ENCODE results near the gene DUSP23.

The DUSP23 gene

GRCh38 chr1:159778266-159778665, 2.5 kb upstream of the DUSP23 start:
- no peak overlapping the region for H2BK120ac ChIP-seq (ENCODE audit: insufficient read depth, low read length, poor library complexity)
- no peak overlapping the region for H3K14ac ChIP-seq (ENCODE audit: low read length)
- H3K27ac ChIP-seq (ENCODE audit: low read depth, low read length) = no peak overlapping the region
- no peak overlapping the region for H3K4me3 ChIP-seq (ENCODE audit: low read depth, low read length)
- no peak overlapping the region for H3K4me2 ChIP-seq (ENCODE audit: low read length)
- H2BK5ac ChIP-seq (ENCODE audit: low read depth, low read length, poor library complexity) = no peak overlapping the region
- peaks cover 3% of the 10 kb centered on the region for H3K79me1 ChIP-seq (ENCODE audit: low read length)
- peaks cover 0 to 3% of the 10 kb centered on the region in 2 experiments for H3K36me3 ChIP-seq (ENCODE audit: control insufficient read depth in 1 of 2, insufficient read depth in 2 of 2, low read length in 2 of 2)
- DNase-seq = no peak
- no CpG with 5 or more reads among the region's 4 CpGs for WGBS (ENCODE audit: extremely low coverage, insufficient coverage, insufficient read length)
- no peak overlapping the region for H3K18ac ChIP-seq (ENCODE audit: low read length)
- H4K12ac ChIP-seq (ENCODE audit: low read depth, low read length) = no peak overlapping the region
- H3K4ac ChIP-seq (ENCODE audit: low read depth, low read length) = no peak overlapping the region
- peaks cover 0 to 9% of the 10 kb centered on the region in 2 experiments for H3K4me1 ChIP-seq (ENCODE audit: control insufficient read depth in 1 of 2, insufficient read depth in 2 of 2, low read length in 2 of 2)
- H2AK5ac ChIP-seq (ENCODE audit: low read length) = no peak overlapping the region
- no peak overlapping the region for H3K23ac ChIP-seq (ENCODE audit: low read length)
- no peak overlapping the region for H2BK12ac ChIP-seq (ENCODE audit: low read length)
- H3K27me3 ChIP-seq (ENCODE audit: insufficient read depth, low read length) = no peaks in the 10 kb centered on the region
- H4K8ac ChIP-seq (ENCODE audit: low read depth, low read length) = no peak overlapping the region
- H3K9ac ChIP-seq (ENCODE audit: low read length) = no peak overlapping the region
- no peak overlapping the region for H4K91ac ChIP-seq (ENCODE audit: low read depth, low read length)
- H3K9me3 ChIP-seq (ENCODE audit: insufficient read depth, low read depth, low read length) = no peaks in the 10 kb centered on the region
- H3K79me2 ChIP-seq (ENCODE audit: control insufficient read depth, insufficient read depth, low read length, poor library complexity) = no peaks in the 10 kb centered on the region
- no peak overlapping the region for H2AFZ ChIP-seq (ENCODE audit: insufficient read depth, low read length, poor library complexity)

GRCh38 chr1:159779403-159779851, 1.3 kb upstream of the DUSP23 start:
- Histone ChIP-seq H3K27ac (ENCODE audit: low read depth, low read length) (no peak overlapping the region), H3K79me2 (ENCODE audit: control insufficient read depth, insufficient read depth, low read length, poor library complexity) (no peaks in the 10 kb centered on the region), H3K36me3 (ENCODE audit: control insufficient read depth in 1 of 2, insufficient read depth in 2 of 2, low read length in 2 of 2) (peaks cover 0 to 3% of the 10 kb centered on the region in 2 experiments), H3K4me1 (ENCODE audit: control insufficient read depth in 1 of 2, insufficient read depth in 2 of 2, low read length in 2 of 2) (peaks cover 5 to 17% of the 10 kb centered on the region in 2 experiments), H2BK5ac (ENCODE audit: low read depth, low read length, poor library complexity) (no peak overlapping the region), H3K18ac (ENCODE audit: low read length) (no peak overlapping the region), H2BK120ac (ENCODE audit: insufficient read depth, low read length, poor library complexity) (no peak overlapping the region), H3K4ac (ENCODE audit: low read depth, low read length) (no peak overlapping the region), H3K9ac (ENCODE audit: low read length) (no peak overlapping the region), H3K4me3 (ENCODE audit: low read depth, low read length) (no peak overlapping the region), H2AK5ac (ENCODE audit: low read length) (no peak overlapping the region), H3K79me1 (ENCODE audit: low read length) (peaks cover 3% of the 10 kb centered on the region), H4K91ac (ENCODE audit: low read depth, low read length) (no peak overlapping the region), H3K9me3 (ENCODE audit: insufficient read depth, low read depth, low read length) (no peaks in the 10 kb centered on the region), H2BK12ac (ENCODE audit: low read length) (no peak overlapping the region), H2AFZ (ENCODE audit: insufficient read depth, low read length, poor library complexity) (no peak overlapping the region), H3K23ac (ENCODE audit: low read length) (no peak overlapping the region), H3K14ac (ENCODE audit: low read length) (no peak overlapping the region), H4K8ac (ENCODE audit: low read depth, low read length) (no peak overlapping the region), H3K4me2 (ENCODE audit: low read length) (no peak overlapping the region), H3K27me3 (ENCODE audit: insufficient read depth, low read length) (no peaks in the 10 kb centered on the region), H4K12ac (ENCODE audit: low read depth, low read length) (no peak overlapping the region)
- WGBS (ENCODE audit: extremely low coverage, insufficient coverage, insufficient read length) = no CpG with 5 or more reads among the region's 2 CpGs
- DNase-seq = no peak

GRCh38 chr1:159781992-159782391, 1.2 kb downstream of the DUSP23 start:
- Histone ChIP-seq H3K27ac (ENCODE audit: low read depth, low read length) (no peak overlapping the region), H3K4ac (ENCODE audit: low read depth, low read length) (no peak overlapping the region), H3K18ac (ENCODE audit: low read length) (no peak overlapping the region), H2BK120ac (ENCODE audit: insufficient read depth, low read length, poor library complexity) (no peak overlapping the region), H3K79me2 (ENCODE audit: control insufficient read depth, insufficient read depth, low read length, poor library complexity) (no peaks in the 10 kb centered on the region), H3K4me1 (ENCODE audit: control insufficient read depth in 1 of 2, insufficient read depth in 2 of 2, low read length in 2 of 2) (peaks cover 5 to 17% of the 10 kb centered on the region in 2 experiments), H3K79me1 (ENCODE audit: low read length) (peaks cover 3% of the 10 kb centered on the region), H2BK5ac (ENCODE audit: low read depth, low read length, poor library complexity) (no peak overlapping the region), H3K9me3 (ENCODE audit: insufficient read depth, low read depth, low read length) (no peaks in the 10 kb centered on the region), H3K27me3 (ENCODE audit: insufficient read depth, low read length) (no peaks in the 10 kb centered on the region), H3K36me3 (ENCODE audit: control insufficient read depth in 1 of 2, insufficient read depth in 2 of 2, low read length in 2 of 2) (peaks cover 0 to 3% of the 10 kb centered on the region in 2 experiments), H3K9ac (ENCODE audit: low read length) (no peak overlapping the region), H3K14ac (ENCODE audit: low read length) (no peak overlapping the region), H2AK5ac (ENCODE audit: low read length) (no peak overlapping the region), H2AFZ (ENCODE audit: insufficient read depth, low read length, poor library complexity) (no peak overlapping the region), H4K91ac (ENCODE audit: low read depth, low read length) (no peak overlapping the region), H3K4me2 (ENCODE audit: low read length) (no peak overlapping the region), H4K12ac (ENCODE audit: low read depth, low read length) (no peak overlapping the region), H2BK12ac (ENCODE audit: low read length) (no peak overlapping the region), H4K8ac (ENCODE audit: low read depth, low read length) (no peak overlapping the region), H3K23ac (ENCODE audit: low read length) (no peak overlapping the region), H3K4me3 (ENCODE audit: low read depth, low read length) (no peak overlapping the region)
- no peak for DNase-seq
- no CpG with 5 or more reads among the region's 12 CpGs for WGBS (ENCODE audit: extremely low coverage, insufficient coverage, insufficient read length)

GRCh38 chr1:159783724-159784123, 3.0 kb downstream of the DUSP23 start:
- no CpG with 5 or more reads among the region's 1 CpG for WGBS (ENCODE audit: extremely low coverage, insufficient coverage, insufficient read length)
- H2BK5ac ChIP-seq (ENCODE audit: low read depth, low read length, poor library complexity) = no peak overlapping the region
- no peak overlapping the region for H4K91ac ChIP-seq (ENCODE audit: low read depth, low read length)
- no peak overlapping the region for H2BK12ac ChIP-seq (ENCODE audit: low read length)
- H2AFZ ChIP-seq (ENCODE audit: insufficient read depth, low read length, poor library complexity) = no peak overlapping the region
- H3K79me2 ChIP-seq (ENCODE audit: control insufficient read depth, insufficient read depth, low read length, poor library complexity) = no peaks in the 10 kb centered on the region
- H3K14ac ChIP-seq (ENCODE audit: low read length) = no peak overlapping the region
- no peak overlapping the region for H2BK120ac ChIP-seq (ENCODE audit: insufficient read depth, low read length, poor library complexity)
- no peak overlapping the region for H3K4me2 ChIP-seq (ENCODE audit: low read length)
- H3K9ac ChIP-seq (ENCODE audit: low read length) = no peak overlapping the region
- peaks cover 0 to 3% of the 10 kb centered on the region in 2 experiments for H3K36me3 ChIP-seq (ENCODE audit: control insufficient read depth in 1 of 2, insufficient read depth in 2 of 2, low read length in 2 of 2)
- peak overlapping the region; percentile 10 for H3K4me3 ChIP-seq (ENCODE audit: low read depth, low read length)
- H3K18ac ChIP-seq (ENCODE audit: low read length) = no peak overlapping the region
- H3K27ac ChIP-seq (ENCODE audit: low read depth, low read length) = no peak overlapping the region
- no peak for DNase-seq
- no peak overlapping the region for H2AK5ac ChIP-seq (ENCODE audit: low read length)
- H3K79me1 ChIP-seq (ENCODE audit: low read length) = peaks cover 3% of the 10 kb centered on the region
- no peak overlapping the region for H3K4ac ChIP-seq (ENCODE audit: low read depth, low read length)
- no peaks in the 10 kb centered on the region for H3K27me3 ChIP-seq (ENCODE audit: insufficient read depth, low read length)
- no peak overlapping the region for H4K8ac ChIP-seq (ENCODE audit: low read depth, low read length)
- H3K23ac ChIP-seq (ENCODE audit: low read length) = no peak overlapping the region
- no peak overlapping the region for H4K12ac ChIP-seq (ENCODE audit: low read depth, low read length)
- peaks cover 5 to 17% of the 10 kb centered on the region in 2 experiments for H3K4me1 ChIP-seq (ENCODE audit: control insufficient read depth in 1 of 2, insufficient read depth in 2 of 2, low read length in 2 of 2)
- H3K9me3 ChIP-seq (ENCODE audit: insufficient read depth, low read depth, low read length) = no peaks in the 10 kb centered on the region
